ENCODE results near the gene MYO7A. TPM values are rescaled to one million over a fixed set of nuclear protein-coding genes. Genes with fewer than 3 reads are reported as not detected.

The MYO7A gene
- total RNA-seq, 1 donor from 2014 or later, result 5.5 TPM

- Histone ChIP-seq H3K36me3 (peaks cover 8% of the 10 kb centered on the region), H3K4me3 (no peak overlapping the region), H3K4me1 (peaks cover 10% of the 10 kb centered on the region), H3K9me3 (no peaks in the 10 kb centered on the region), H3K27me3 (ENCODE audit: low read depth) (peaks cover 2% of the 10 kb centered on the region), H3K27ac (no peak overlapping the region)
- TF ChIP-seq CTCF (IDR thresholded peaks at IDR 0.05), result no peak
- no peak for DNase-seq
- no peak for ATAC-seq
- intact Hi-C loops (cut with DNase I), result no loop called here
Observed at GRCh38 chr11:77122576-77123212, 5.4 kb upstream of the MYO7A start.

- ATAC-seq (no peak), DNase-seq (no peak)
- Histone ChIP-seq H3K27ac (no peak overlapping the region), H3K9me3 (no peaks in the 10 kb centered on the region), H3K36me3 (peaks cover under 1% of the 10 kb centered on the region), H3K4me1 (peaks cover 17% of the 10 kb centered on the region), H3K27me3 (ENCODE audit: low read depth) (peaks cover 4% of the 10 kb centered on the region), H3K4me3 (no peak overlapping the region)
- intact Hi-C loops (cut with DNase I), result no loop called here
- no peak for TF ChIP-seq CTCF (IDR thresholded peaks at IDR 0.05)
Observed at GRCh38 chr11:77123591-77123990, 4.5 kb upstream of the MYO7A start.

- DNase-seq (no peak), ATAC-seq (no peak)
- TF ChIP-seq CTCF (IDR thresholded peaks at IDR 0.05), result no peak
- Histone ChIP-seq H3K36me3 (no peaks in the 10 kb centered on the region), H3K4me1 (peaks cover 17% of the 10 kb centered on the region), H3K27ac (no peak overlapping the region), H3K9me3 (no peaks in the 10 kb centered on the region), H3K27me3 (ENCODE audit: low read depth) (peaks cover 4% of the 10 kb centered on the region), H3K4me3 (no peak overlapping the region)
- intact Hi-C loops (cut with DNase I), result no loop called here
Observed at GRCh38 chr11:77124041-77124440, 4.0 kb upstream of the MYO7A start.

GRCh38 chr11:77124488-77124887 lies 3.6 kb upstream of the MYO7A start:
- TF ChIP-seq CTCF (IDR thresholded peaks at IDR 0.05), result no peak
- H3K4me3 ChIP-seq, result no peak overlapping the region
- ATAC-seq (no peak), DNase-seq (no peak)
- H3K36me3 ChIP-seq, result no peaks in the 10 kb centered on the region
- H3K9me3 ChIP-seq, result no peaks in the 10 kb centered on the region
- peaks cover 4% of the 10 kb centered on the region for H3K27me3 ChIP-seq (ENCODE audit: low read depth)
- H3K27ac ChIP-seq, result no peak overlapping the region
- H3K4me1 ChIP-seq, result peaks cover 17% of the 10 kb centered on the region
- intact Hi-C loops (cut with DNase I), result no loop called here

- Histone ChIP-seq H3K36me3 (no peaks in the 10 kb centered on the region), H3K9me3 (no peaks in the 10 kb centered on the region), H3K4me3 (no peak overlapping the region), H3K4me1 (peaks cover 17% of the 10 kb centered on the region), H3K27me3 (ENCODE audit: low read depth) (peaks cover 4% of the 10 kb centered on the region), H3K27ac (no peak overlapping the region)
- no peak for ATAC-seq
- no peak for DNase-seq
- no peak for TF ChIP-seq CTCF (IDR thresholded peaks at IDR 0.05)
- intact Hi-C loops (cut with DNase I), result no loop called here
Observed at GRCh38 chr11:77125191-77125590, 2.9 kb upstream of the MYO7A start.
